Kidney epithelial cell (primary cell): Measurements from ENCODE around the gene ETV3. TPM values are rescaled to one million over a fixed set of nuclear protein-coding genes. Genes with fewer than 3 reads are reported as not detected.

Experiments used
- DNase-seq: peaks from one replicate; pipeline ENCODE4 v3.0.0-alpha.2; 2010; ENCODE audit warnings: low read depth
- H3K27me3 ChIP-seq: 2 replicates; pipeline ENCODE4 v1.6.0; 2011; ENCODE audit warnings: low read length; ENCODE audit not compliant: control insufficient read depth, insufficient read depth
- H3K36me3 ChIP-seq: 2 replicates; pipeline ENCODE4 v1.5.1; 2011; ENCODE audit warnings: low read length; ENCODE audit not compliant: control insufficient read depth, insufficient read depth
- H3K4me3 ChIP-seq: 2 replicates; pipeline ENCODE4 v1.5.1; 2011; ENCODE audit warnings: low read depth, mild to moderate bottlenecking, control low read depth, low read length
- total RNA-seq: library from RNA; depleted of rRNA; stranded (reverse); fragments of >200 nt; gene quantifications from 2 replicates; pipeline ENCODE4 v1.2.3, GENCODE V29; 2015
- TF ChIP-seq, protein P1 (sequence below): IDR thresholded peaks from 2 replicates; pipeline ENCODE4 v1.5.1; 2011; ENCODE audit warnings: mild to moderate bottlenecking, moderate library complexity, low read length, control low read depth, inconsistent platforms; ENCODE audit not compliant: insufficient read depth, poor library complexity, severe bottlenecking

The ETV3 gene
- total RNA-seq, 1 donor from 2014 or later = 16.6 TPM

DNA sequence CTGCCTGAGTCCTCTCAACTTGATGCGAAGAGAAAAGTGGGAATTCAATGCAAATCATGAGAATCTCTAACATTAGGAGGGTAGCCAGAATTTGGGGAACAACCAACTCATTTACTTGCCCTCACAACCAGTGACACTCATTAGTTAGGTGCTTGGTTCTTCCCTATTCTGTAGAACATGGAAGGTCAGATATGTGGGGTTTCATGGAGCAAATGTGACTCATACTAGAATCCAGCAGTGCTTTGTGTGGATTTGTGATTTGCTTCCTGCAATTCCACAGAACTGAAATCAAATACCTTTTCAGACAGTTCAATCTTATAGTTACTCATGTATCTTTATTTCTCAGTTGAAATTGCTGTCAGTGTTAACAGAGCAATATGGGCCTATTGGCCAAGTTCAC is 6.9 kb upstream of the ETV3 start:
- no peak for DNase-seq
- Histone ChIP-seq H3K27me3 (no peaks in the 10 kb centered on the region), H3K4me3 (no peak overlapping the region), H3K36me3 (no peaks in the 10 kb centered on the region)
- TF ChIP-seq, protein P1, sequence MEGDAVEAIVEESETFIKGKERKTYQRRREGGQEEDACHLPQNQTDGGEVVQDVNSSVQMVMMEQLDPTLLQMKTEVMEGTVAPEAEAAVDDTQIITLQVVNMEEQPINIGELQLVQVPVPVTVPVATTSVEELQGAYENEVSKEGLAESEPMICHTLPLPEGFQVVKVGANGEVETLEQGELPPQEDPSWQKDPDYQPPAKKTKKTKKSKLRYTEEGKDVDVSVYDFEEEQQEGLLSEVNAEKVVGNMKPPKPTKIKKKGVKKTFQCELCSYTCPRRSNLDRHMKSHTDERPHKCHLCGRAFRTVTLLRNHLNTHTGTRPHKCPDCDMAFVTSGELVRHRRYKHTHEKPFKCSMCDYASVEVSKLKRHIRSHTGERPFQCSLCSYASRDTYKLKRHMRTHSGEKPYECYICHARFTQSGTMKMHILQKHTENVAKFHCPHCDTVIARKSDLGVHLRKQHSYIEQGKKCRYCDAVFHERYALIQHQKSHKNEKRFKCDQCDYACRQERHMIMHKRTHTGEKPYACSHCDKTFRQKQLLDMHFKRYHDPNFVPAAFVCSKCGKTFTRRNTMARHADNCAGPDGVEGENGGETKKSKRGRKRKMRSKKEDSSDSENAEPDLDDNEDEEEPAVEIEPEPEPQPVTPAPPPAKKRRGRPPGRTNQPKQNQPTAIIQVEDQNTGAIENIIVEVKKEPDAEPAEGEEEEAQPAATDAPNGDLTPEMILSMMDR = no peak

DNA sequence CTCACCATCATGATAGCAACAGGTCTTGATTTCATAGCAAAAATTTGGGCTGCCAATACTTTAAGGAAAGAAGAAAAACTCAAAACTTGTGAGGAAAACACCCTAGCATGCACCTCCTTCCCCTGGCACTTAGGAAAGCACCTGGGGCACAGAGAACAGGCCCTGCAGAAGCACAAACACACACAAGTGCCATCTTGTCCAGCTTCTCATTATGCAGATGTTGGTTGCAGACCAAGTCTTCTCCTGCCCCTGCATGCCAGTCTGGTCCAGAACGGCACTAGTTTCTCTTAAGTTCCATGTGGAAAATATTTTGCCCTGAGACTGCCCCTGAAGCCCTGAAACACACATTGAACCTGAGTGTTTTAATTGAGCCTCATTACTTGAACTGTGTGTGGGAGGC is 6.3 kb upstream of the ETV3 start:
- DNase-seq = no peak
- no peak overlapping the region for H3K4me3 ChIP-seq
- H3K27me3 ChIP-seq = no peaks in the 10 kb centered on the region
- TF ChIP-seq, protein P1 = no peak
- no peaks in the 10 kb centered on the region for H3K36me3 ChIP-seq

DNA sequence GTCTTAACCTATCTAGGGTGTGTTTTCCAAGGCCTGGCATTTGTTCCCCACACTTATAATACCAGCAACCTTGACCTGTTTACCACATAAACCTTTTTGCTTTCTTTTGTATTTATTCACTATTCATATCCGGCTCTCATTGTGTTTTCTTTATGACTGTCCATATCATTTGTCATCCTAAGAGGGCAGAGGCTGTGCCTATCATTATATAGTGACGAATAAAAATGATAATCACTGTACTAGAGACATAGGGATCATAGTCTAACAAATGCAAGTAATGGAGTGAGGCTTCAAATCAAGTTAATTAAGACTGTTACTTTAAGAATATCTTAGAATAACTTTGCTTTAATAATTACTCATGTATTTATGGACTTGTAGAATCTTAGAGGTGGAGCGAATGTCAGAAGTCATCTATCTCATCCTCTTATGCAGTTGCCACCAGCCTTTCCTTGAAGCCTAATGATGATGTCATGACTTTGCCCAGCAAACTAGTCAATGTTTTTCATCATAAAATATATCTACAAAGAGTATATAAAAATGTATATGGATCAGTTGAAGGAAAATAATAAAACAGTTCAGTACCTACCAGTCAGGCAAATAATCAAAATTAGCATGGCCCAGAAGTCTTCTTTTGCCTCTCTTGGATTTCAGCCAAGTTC is 4.7 kb upstream of the ETV3 start:
- H3K36me3 ChIP-seq = no peaks in the 10 kb centered on the region
- DNase-seq = no peak
- TF ChIP-seq, protein P1 = no peak

DNA sequence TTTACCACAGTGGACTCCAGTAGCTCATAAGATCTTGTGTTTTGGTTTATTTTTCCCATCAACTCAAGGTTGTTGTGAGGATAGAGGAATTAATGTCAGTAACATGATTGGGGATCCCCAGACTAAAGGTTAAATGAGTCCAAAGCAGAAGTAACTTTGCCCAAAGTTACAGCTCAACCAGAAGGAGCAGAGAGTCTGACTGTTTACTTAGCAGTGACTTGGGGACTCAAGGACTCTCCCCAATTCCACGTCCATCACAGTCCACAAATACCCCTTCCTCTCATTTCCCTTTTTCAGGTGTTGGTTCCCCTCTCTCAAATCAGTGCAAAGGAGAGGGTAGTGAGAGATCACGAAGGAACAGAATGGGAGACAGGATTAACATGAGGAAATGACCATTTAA is 4.0 kb upstream of the ETV3 start:
- Histone ChIP-seq H3K4me3 (no peak overlapping the region), H3K36me3 (no peaks in the 10 kb centered on the region), H3K27me3 (no peaks in the 10 kb centered on the region)
- TF ChIP-seq, protein P1 = no peak
- DNase-seq = no peak

More for the DNA sequence above, 4.7 kb upstream of the ETV3 start:
- Histone ChIP-seq H3K4me3 (no peak overlapping the region), H3K27me3 (no peaks in the 10 kb centered on the region)

DNA sequence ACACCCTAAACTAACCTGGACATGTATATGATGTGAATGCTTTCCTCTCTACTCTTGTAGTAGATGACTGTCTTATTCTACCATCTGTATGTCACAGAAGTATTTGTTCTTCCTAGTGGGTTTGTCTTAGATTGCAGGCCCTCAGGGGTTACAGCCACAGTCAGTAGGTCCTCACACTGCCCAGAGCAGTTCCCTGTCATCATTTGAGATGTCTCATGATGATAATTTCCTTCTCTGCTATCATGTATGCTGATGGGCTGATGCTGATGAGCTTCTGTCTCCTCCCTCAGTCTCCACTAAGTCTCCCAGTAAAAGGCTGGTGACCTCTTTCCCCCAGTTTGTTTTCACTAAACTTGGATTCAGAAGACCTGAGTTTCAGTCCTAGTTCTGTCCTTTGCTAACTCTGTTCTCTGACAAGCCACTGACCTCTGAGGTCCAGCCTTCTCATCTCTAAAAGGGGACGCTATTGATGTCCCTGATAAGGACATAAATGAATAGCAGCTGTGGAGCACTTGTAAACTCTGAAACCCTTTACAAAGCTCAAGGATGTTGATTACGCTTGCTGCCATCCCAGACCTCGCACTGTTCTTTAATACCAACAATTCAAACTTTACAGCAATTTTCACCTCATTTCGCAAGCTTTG is 3.1 kb upstream of the ETV3 start:
- TF ChIP-seq, protein P1 = no peak
- Histone ChIP-seq H3K36me3 (no peaks in the 10 kb centered on the region), H3K4me3 (no peak overlapping the region), H3K27me3 (no peaks in the 10 kb centered on the region)
- DNase-seq = no peak
